Fibroblast of lung (primary cell): Measurements from ENCODE around the gene CINP. TPM values are rescaled to one million over a fixed set of nuclear protein-coding genes. Genes with fewer than 3 reads are reported as not detected.
A peak's percentile ranks its signal among the peaks of the same experiment; 100 is the strongest.
"Not testable (repeated sequence)": the region's sequence is repeated elsewhere in the genome, so short reads cannot be mapped to it uniquely, and the experiment has no call there.

Experiments used
- DNase-seq, 2 donors: peaks; one replicate each; pipeline versions ENCODE4 v3.0.0 to v3.0.0-alpha.2; 2010; ENCODE audit warnings: low read depth in 2 of 2
- H2AFZ ChIP-seq: 2 replicates; pipeline ENCODE4 v1.5.1; 2012; ENCODE audit warnings: low read length, control low read depth, inconsistent platforms
- H3K27ac ChIP-seq: 2 replicates; pipeline ENCODE4 v1.5.1; 2011; ENCODE audit warnings: low read length, control low read depth; ENCODE audit not compliant: insufficient read depth
- H3K27me3 ChIP-seq: 2 replicates; pipeline ENCODE4 v1.5.1; 2011; ENCODE audit warnings: mild to moderate bottlenecking, low read length; ENCODE audit not compliant: control insufficient read depth, insufficient read depth
- H3K36me3 ChIP-seq: 2 replicates; pipeline ENCODE4 v1.5.1; 2011; ENCODE audit warnings: low read length; ENCODE audit not compliant: control insufficient read depth, insufficient read depth
- H3K4me1 ChIP-seq: 2 replicates; pipeline ENCODE4 v1.5.1; 2011; ENCODE audit warnings: low read length; ENCODE audit not compliant: control insufficient read depth, insufficient read depth; ENCODE audit errors: extremely low read depth
- H3K4me2 ChIP-seq: 2 replicates; pipeline ENCODE4 v1.5.1; 2011; ENCODE audit warnings: low read length, control low read depth; ENCODE audit not compliant: insufficient read depth; ENCODE audit errors: extremely low read depth
- H3K4me3 ChIP-seq, 4 experiments: fragments of 200-600 bp in 1 of 4; sonication (generic) in 1 of 4; replicated peaks in 1 of 4; 2 replicates each; pipeline ENCODE4 v1.5.1; 2011 to 2016; ENCODE audit warnings: low read length in 4 of 4, low read depth in 3 of 4, mild to moderate bottlenecking in 3 of 4, control low read depth in 2 of 4, inconsistent platforms in 1 of 4, mixed read lengths in 1 of 4; ENCODE audit not compliant: insufficient read depth in 1 of 4; ENCODE audit errors: control extremely low read depth in 1 of 4
- H3K79me2 ChIP-seq: 2 replicates; pipeline ENCODE4 v1.5.1; 2012; ENCODE audit warnings: mild to moderate bottlenecking, low read length, inconsistent platforms; ENCODE audit not compliant: control insufficient read depth, insufficient read depth
- H3K9ac ChIP-seq: 2 replicates; pipeline ENCODE4 v1.5.1; 2011; ENCODE audit warnings: mild to moderate bottlenecking, low read length, control low read depth; ENCODE audit not compliant: insufficient read depth
- H3K9me3 ChIP-seq: 2 replicates; pipeline ENCODE4 v1.5.1; 2012; ENCODE audit warnings: low read depth, low read length; ENCODE audit not compliant: control insufficient read depth, insufficient read depth
- H4K20me1 ChIP-seq: 2 replicates; pipeline ENCODE4 v1.5.1; 2011; ENCODE audit warnings: low read length; ENCODE audit not compliant: control insufficient read depth, insufficient read depth; ENCODE audit errors: extremely low read depth
- CTCF ChIP-seq, 2 donors: IDR thresholded peaks in 1 of 2; conservative IDR thresholded peaks in 1 of 2; 1 replicate in 1 of 2; 2 replicates in 1 of 2; pipeline ENCODE4 v1.5.1; 2011 to 2012; ENCODE audit warnings: low read length in 2 of 2, control low read depth in 1 of 2, inconsistent platforms in 1 of 2, low read depth in 1 of 2, mild to moderate bottlenecking in 1 of 2
- EZH2 ChIP-seq: IDR thresholded peaks from 2 replicates; pipeline ENCODE4 v1.5.1; 2012; ENCODE audit warnings: low read length, control low read depth, mild to moderate bottlenecking; ENCODE audit errors: missing control alignments
- polyA plus RNA-seq, 2 donors: library from polyadenylated mRNA; depleted of rRNA in 1 of 2; stranded (reverse) in 1 of 2; unstranded in 1 of 2; fragments of >200 nt; gene quantifications; 2 replicates each; pipeline ENCODE4 v1.2.1, GENCODE V29; 2011 to 2012; ENCODE audit warnings: missing spikeins in 1 of 2
- total RNA-seq: library from RNA; depleted of rRNA; stranded (reverse); fragments of >200 nt; gene quantifications from 2 replicates; pipeline ENCODE4 v1.2.1, GENCODE V29; 2014

CINP gene
- total and polyA plus RNA-seq, 2 donors (not counting 1 experiment from before 2014, with no cell fraction given) = 42.8 to 71.8 TPM

DNA sequence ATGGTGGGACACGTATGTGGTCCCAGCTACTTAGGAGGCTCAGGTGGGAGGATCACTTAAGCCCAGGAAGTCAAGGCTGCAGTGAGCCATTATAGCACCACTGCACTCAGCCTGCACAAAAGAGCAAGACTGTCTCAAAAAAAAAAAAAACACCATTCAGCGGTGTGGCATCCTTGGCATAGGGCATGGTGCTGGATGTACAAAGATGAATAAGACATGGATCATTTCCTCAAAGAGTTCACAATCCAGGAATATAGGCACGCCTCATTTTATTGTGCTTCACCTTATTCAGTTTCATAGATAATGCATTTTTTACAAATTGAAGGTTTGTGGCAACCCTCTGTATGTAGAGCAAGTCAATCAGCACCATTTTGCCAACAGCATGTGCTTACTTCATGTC lies 6.4 kb downstream of the CINP start:
- H2AFZ ChIP-seq = no peak overlapping the region
- no peaks in the 10 kb centered on the region for H3K27me3 ChIP-seq
- no peaks in the 10 kb centered on the region for H4K20me1 ChIP-seq
- H3K36me3 ChIP-seq = peaks cover 5% of the 10 kb centered on the region
- no peak for DNase-seq
- no peaks in the 10 kb centered on the region for H3K4me1 ChIP-seq
- H3K4me2 ChIP-seq = no peak overlapping the region
- no peak overlapping the region for H3K4me3 ChIP-seq
- no peak overlapping the region for H3K27ac ChIP-seq
- no peaks in the 10 kb centered on the region for H3K79me2 ChIP-seq
- TF ChIP-seq CTCF (conservative IDR thresholded peaks at IDR 0.05 in 1 of 2, IDR thresholded peaks at IDR 0.05 in 1 of 2; ENCODE audit: low read depth in 1 of 2, low read length in 2 of 2) (no peak), EZH2 (no peak)
- no peak overlapping the region for H3K9ac ChIP-seq
- no peaks in the 10 kb centered on the region for H3K9me3 ChIP-seq

DNA sequence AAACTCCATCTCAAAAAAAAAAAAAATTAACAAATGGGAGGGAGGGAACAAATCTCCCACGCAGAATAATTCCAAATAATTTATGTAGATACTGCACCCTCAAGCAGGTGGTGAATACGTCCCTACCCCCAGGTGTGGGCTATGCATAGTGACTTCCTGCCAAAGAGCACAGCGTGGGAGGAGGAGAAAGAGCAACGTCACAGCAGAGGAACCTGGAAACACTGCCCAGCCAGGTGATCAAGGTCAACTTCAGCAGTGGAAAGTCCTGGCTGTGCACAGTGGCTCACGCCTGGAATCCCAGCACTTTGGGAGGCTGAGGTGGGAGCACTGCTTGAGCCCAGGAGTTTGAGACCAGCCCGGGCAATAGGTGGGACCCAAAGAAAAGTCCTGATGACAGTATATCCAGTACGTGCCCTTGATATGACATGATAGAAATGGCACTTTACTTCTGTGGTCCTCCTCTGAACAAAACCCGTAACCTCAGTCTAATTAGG lies 9.5 kb downstream of the CINP start:
- H3K36me3 ChIP-seq = peaks cover 7% of the 10 kb centered on the region
- no peaks in the 10 kb centered on the region for H3K27me3 ChIP-seq
- TF ChIP-seq CTCF (conservative IDR thresholded peaks at IDR 0.05 in 1 of 2, IDR thresholded peaks at IDR 0.05 in 1 of 2; ENCODE audit: low read depth in 1 of 2, low read length in 2 of 2) (no peak), EZH2 (no peak)

GRCh38 chr14:102352213-102352612 lies 10.5 kb downstream of the CINP start:
- H4K20me1 ChIP-seq = no peaks in the 10 kb centered on the region
- DNase-seq = no peak
- H2AFZ ChIP-seq = no peak overlapping the region
- peaks cover 7% of the 10 kb centered on the region for H3K36me3 ChIP-seq
- H3K9ac ChIP-seq = no peak overlapping the region
- H3K4me1 ChIP-seq = no peaks in the 10 kb centered on the region
- TF ChIP-seq EZH2 = no peak
- TF ChIP-seq CTCF (conservative IDR thresholded peaks at IDR 0.05 in 1 of 2, IDR thresholded peaks at IDR 0.05 in 1 of 2; ENCODE audit: low read depth in 1 of 2, low read length in 2 of 2) = no peak
- no peaks in the 10 kb centered on the region for H3K27me3 ChIP-seq
- H3K4me2 ChIP-seq = no peak overlapping the region
- no peak overlapping the region for H3K4me3 ChIP-seq
- no peaks in the 10 kb centered on the region for H3K9me3 ChIP-seq
- H3K79me2 ChIP-seq = no peaks in the 10 kb centered on the region
- no peak overlapping the region for H3K27ac ChIP-seq

More for the DNA sequence above, 9.5 kb downstream of the CINP start:
- no peak overlapping the region for H3K27ac ChIP-seq
- DNase-seq = no peak
- no peaks in the 10 kb centered on the region for H3K9me3 ChIP-seq
- H3K4me2 ChIP-seq = no peak overlapping the region
- H2AFZ ChIP-seq = no peak overlapping the region
- H4K20me1 ChIP-seq = no peaks in the 10 kb centered on the region
- no peak overlapping the region for H3K9ac ChIP-seq
- no peaks in the 10 kb centered on the region for H3K4me1 ChIP-seq
- H3K4me3 ChIP-seq = no peak overlapping the region
- H3K79me2 ChIP-seq = no peaks in the 10 kb centered on the region

DNA sequence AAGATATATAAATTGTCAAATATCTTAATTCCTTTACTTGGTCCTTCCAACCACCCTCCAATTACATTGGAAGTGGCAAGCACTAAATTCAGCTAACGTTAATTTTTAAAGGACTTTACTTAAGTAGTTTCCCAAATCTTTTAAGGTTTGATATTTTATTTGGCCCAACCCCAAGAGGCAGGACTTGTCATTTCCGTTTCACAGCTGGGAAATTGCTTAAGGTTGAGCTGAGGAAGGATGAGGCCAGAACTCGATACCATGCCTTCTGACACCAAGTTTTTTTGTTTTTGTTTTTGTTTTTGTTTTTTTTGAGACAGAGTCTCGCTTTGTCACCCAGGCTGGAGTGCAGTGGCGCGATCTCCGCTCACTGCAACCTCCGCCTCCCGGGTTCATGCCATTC lies 11.1 kb downstream of the CINP start:
- H3K79me2 ChIP-seq, H3K4me3 ChIP-seq, H3K4me2 ChIP-seq, H3K9me3 ChIP-seq, H3K27me3 ChIP-seq, H2AFZ ChIP-seq, H3K36me3 ChIP-seq, H4K20me1 ChIP-seq, H3K27ac ChIP-seq, H3K9ac ChIP-seq, H3K4me1 ChIP-seq: not testable (repeated sequence)
- peak in 1 of 2 donors; percentile 21 for DNase-seq
